NCI-H526 (cell line): ENCODE data around the gene DGKG.

Source experiments
- DNase-seq, 2 experiments: peaks; one replicate each; lab custom pipeline; 2025; lab: John Stamatoyannopoulos, UW

DGKG gene

GRCh38 chr3:186241910-186242821 is 119.9 kb downstream of the DGKG start:
- DNase-seq, result peak; percentile 41 to 74

- DNase-seq, result peak; percentile 84 to 87
Measured at GRCh38 chr3:186239321-186239720, 122.7 kb downstream of the DGKG start.

GRCh38 chr3:186237915-186238314 is 124.1 kb downstream of the DGKG start:
- no peak for DNase-seq

- no peak for DNase-seq
Measured at GRCh38 chr3:186236357-186237020, 125.5 kb downstream of the DGKG start.

- no peak for DNase-seq
Measured at GRCh38 chr3:186235554-186235953, 126.5 kb downstream of the DGKG start.

- DNase-seq, result no peak
Measured at GRCh38 chr3:186234152-186234551, 127.9 kb downstream of the DGKG start.

- no peak for DNase-seq
Measured at GRCh38 chr3:186226482-186226881, 135.6 kb downstream of the DGKG start.

GRCh38 chr3:186225603-186226002 is 136.4 kb downstream of the DGKG start:
- DNase-seq, result no peak

- DNase-seq, result no peak
Measured at GRCh38 chr3:186224041-186224610, 137.9 kb downstream of the DGKG start.

GRCh38 chr3:186223476-186223875 is 138.6 kb downstream of the DGKG start:
- DNase-seq, result no peak

- no peak for DNase-seq
Measured at GRCh38 chr3:186221760-186222378, 140.2 kb downstream of the DGKG start.

GRCh38 chr3:186220911-186221645 is 141.0 kb downstream of the DGKG start:
- DNase-seq, result no peak

GRCh38 chr3:186220365-186220764 is 141.7 kb downstream of the DGKG start:
- DNase-seq, result no peak

GRCh38 chr3:186219211-186219638 is 142.8 kb downstream of the DGKG start:
- no peak for DNase-seq

GRCh38 chr3:186218421-186218820 is 143.6 kb downstream of the DGKG start:
- no peak for DNase-seq

GRCh38 chr3:186217820-186218164 is 144.2 kb downstream of the DGKG start:
- DNase-seq, result no peak

GRCh38 chr3:186216900-186217819 is 144.9 kb downstream of the DGKG start:
- DNase-seq, result peak in 1 of 2 experiments; percentile 45

GRCh38 chr3:186214670-186215069 is 147.4 kb downstream of the DGKG start:
- DNase-seq, result no peak

GRCh38 chr3:186213946-186214345 is 148.1 kb downstream of the DGKG start:
- DNase-seq, result no peak

- DNase-seq, result no peak
Measured at GRCh38 chr3:186212611-186213010, 149.4 kb downstream of the DGKG start.
